ENCODE results near the gene LRRC3. TPM values are rescaled to one million over a fixed set of nuclear protein-coding genes. Genes with fewer than 3 reads are reported as not detected.

LRRC3 gene
- total RNA-seq, 1 donor from 2014 or later = 3.1 TPM

GRCh38 chr21:44511219-44511937 is 56.1 kb downstream of the LRRC3 start:
- DNase-seq (ENCODE audit: low read depth) = no peak

Other genes starting within 250 kb of the LRRC3 start
- 0.69 and 0.99 TPM in 2 replicates for gene ICOSLG, start 214.6 kb upstream of the LRRC3 start, total RNA-seq
- gene DNMT3L, start 193.6 kb upstream of the LRRC3 start, total RNA-seq = not detected in 2 replicates
- gene AIRE, start 169.6 kb upstream of the LRRC3 start, total RNA-seq = not detected in 2 replicates
- gene PFKL, start 155.5 kb upstream of the LRRC3 start, total RNA-seq = 173 and 250 TPM in 2 replicates
- gene CFAP410, start 116.1 kb upstream of the LRRC3 start, total RNA-seq = 7.6 and 13.0 TPM in 2 replicates
- 0.52 and 1.4 TPM in 2 replicates for gene TRPM2, start 101.9 kb upstream of the LRRC3 start, total RNA-seq
- gene KRTAP10-1, start 84.7 kb downstream of the LRRC3 start, total RNA-seq = not detected in 2 replicates
- not detected in 2 replicates for gene KRTAP10-2, start 96.0 kb downstream of the LRRC3 start, total RNA-seq
- not detected in 2 replicates for gene KRTAP10-3, start 103.3 kb downstream of the LRRC3 start, total RNA-seq
- gene KRTAP10-4, start 118.2 kb downstream of the LRRC3 start, total RNA-seq = not detected in 2 replicates
- not detected in 2 replicates for gene KRTAP10-5, start 125.1 kb downstream of the LRRC3 start, total RNA-seq
- gene KRTAP10-6, start 137.0 kb downstream of the LRRC3 start, total RNA-seq = not detected in 2 replicates
- not detected in 2 replicates for gene KRTAP10-7, start 145.1 kb downstream of the LRRC3 start, total RNA-seq
- gene KRTAP10-8, start 156.6 kb downstream of the LRRC3 start, total RNA-seq = not detected in 2 replicates
- gene KRTAP10-9, start 171.6 kb downstream of the LRRC3 start, total RNA-seq = not detected in 2 replicates
- not detected in 2 replicates for gene KRTAP10-10, start 181.8 kb downstream of the LRRC3 start, total RNA-seq
- not detected in 2 replicates for gene KRTAP10-11, start 190.9 kb downstream of the LRRC3 start, total RNA-seq
- not detected in 2 replicates for gene KRTAP12-4, start 199.1 kb downstream of the LRRC3 start, total RNA-seq
- gene KRTAP12-3, start 202.4 kb downstream of the LRRC3 start, total RNA-seq = not detected in 2 replicates
- gene KRTAP12-2, start 211.4 kb downstream of the LRRC3 start, total RNA-seq = not detected in 2 replicates
- gene KRTAP12-1, start 226.7 kb downstream of the LRRC3 start, total RNA-seq = not detected in 2 replicates
- gene KRTAP10-12, start 241.7 kb downstream of the LRRC3 start, total RNA-seq = not detected in 2 replicates